Mucosa of descending colon (tissue), 3 donors: Measurements from ENCODE around the gene LHPP. TPM values are rescaled to one million over a fixed set of nuclear protein-coding genes. Genes with fewer than 3 reads are reported as not detected.

Experiments used
- ATAC-seq: fragments of 200-7000 bp; cut with Tn5 transposase; one replicate; pipeline ENCODE4 v1.9.1; 2020; ENCODE audit warnings: mild to moderate bottlenecking, moderate library complexity
- DNase-seq, 3 donors: peaks; one replicate each; pipeline ENCODE4 v3.0.0-alpha.2; 2020
- H3K36me3 ChIP-seq: fragments of 200-600 bp; one replicate; pipeline ENCODE4 v1.8.0; 2021; ENCODE audit warnings: low read depth, mild to moderate bottlenecking
- H3K4me1 ChIP-seq: fragments of 200-600 bp; one replicate; pipeline ENCODE4 v1.8.0; 2021; ENCODE audit warnings: low read depth, mild to moderate bottlenecking
- H3K4me3 ChIP-seq: fragments of 200-600 bp; one replicate; pipeline ENCODE4 v1.8.0; 2021; ENCODE audit warnings: mild to moderate bottlenecking
- H3K9me3 ChIP-seq: fragments of 200-600 bp; one replicate; pipeline ENCODE4 v1.8.0; 2021; ENCODE audit warnings: mild to moderate bottlenecking
- CTCF ChIP-seq: fragments of 200-600 bp; IDR thresholded peaks from one replicate; pipeline ENCODE4 v1.8.0; 2022; ENCODE audit warnings: antibody characterized with exemption, mild to moderate bottlenecking
- intact Hi-C, 2 donors: fragments of 100-400 bp; cut with DNase I in 1 of 2; cut with micrococcal nuclease in 1 of 2; formaldehyde crosslinking; loops; one replicate each; pipeline versions ENCODE4 v1.11.0 to v1.11.1; 2022; cut with DNase I, micrococcal nuclease
- total RNA-seq, 3 donors: library from RNA; stranded (reverse); fragmentation: NEBNext Ultra II Directional in 2 of 3; extraction: Animal tissue kit (Norgen Biotek cat#: 25700) in 2 of 3; gene quantifications; one replicate each; pipeline versions ENCODE4 v1.2.1 to v1.2.4, GENCODE V29; 2021 to 2023
- donor health status: DM: no; HTN: no; CAD: no; lungs with moderate emphysema.
- donor health status: DM: no; HTN: no; CAD: no.
- donor health status: DM: no; HTN: yes; CAD: no.

Gene LHPP
- total RNA-seq, 3 donors from 2014 or later, result 19.7 to 46.7 (median 26.5) TPM

- no peak for TF ChIP-seq CTCF
- DNase-seq, result no peak
- intact Hi-C loops, result loop anchor here (5.0 kb wide), 3 partner anchors 208 to 293 kb away; partner anchors contain the start of gene FAM53B (in 1 of the 2)
- Histone ChIP-seq H3K9me3 (no peaks in the 10 kb centered on the region), H3K4me1 (peaks cover 5% of the 10 kb centered on the region), H3K36me3 (no peaks in the 10 kb centered on the region), H3K4me3 (no peak overlapping the region)
- peak; percentile 9 for ATAC-seq
These were observed 72.7 kb downstream of the LHPP start for GRCh38 chr10:124534231-124534798.

GRCh38 chr10:124534826-124535601, 73.4 kb downstream of the LHPP start:
- H3K9me3 ChIP-seq, result no peaks in the 10 kb centered on the region
- no peaks in the 10 kb centered on the region for H3K36me3 ChIP-seq
- intact Hi-C loops, result loop anchor here (5.0 kb wide), 3 partner anchors 207 to 292 kb away; partner anchors contain the start of gene FAM53B (in 1 of the 2)
- H3K4me1 ChIP-seq, result peaks cover 3% of the 10 kb centered on the region
- no peak for TF ChIP-seq CTCF
- DNase-seq (no peak), ATAC-seq (no peak)
- no peak overlapping the region for H3K4me3 ChIP-seq

- Histone ChIP-seq H3K36me3 (no peaks in the 10 kb centered on the region), H3K9me3 (no peaks in the 10 kb centered on the region), H3K4me1 (no peaks in the 10 kb centered on the region), H3K4me3 (no peak overlapping the region)
- intact Hi-C loops, result no loop called here
- no peak for TF ChIP-seq CTCF
- ATAC-seq, result no peak
- no peak for DNase-seq
These were observed 74.3 kb downstream of the LHPP start for GRCh38 chr10:124535731-124536495.

GRCh38 chr10:124536496-124537050, 75.0 kb downstream of the LHPP start:
- Histone ChIP-seq H3K4me1 (no peaks in the 10 kb centered on the region), H3K9me3 (no peaks in the 10 kb centered on the region), H3K4me3 (no peak overlapping the region), H3K36me3 (no peaks in the 10 kb centered on the region)
- intact Hi-C loops, result no loop called here
- TF ChIP-seq CTCF, result no peak
- no peak for ATAC-seq
- no peak for DNase-seq

- H3K4me1 ChIP-seq, result no peaks in the 10 kb centered on the region
- no peak for TF ChIP-seq CTCF
- H3K9me3 ChIP-seq, result no peaks in the 10 kb centered on the region
- ATAC-seq (no peak), DNase-seq (no peak)
- H3K36me3 ChIP-seq, result no peaks in the 10 kb centered on the region
- H3K4me3 ChIP-seq, result no peak overlapping the region
- intact Hi-C loops, result no loop called here
These were observed 75.6 kb downstream of the LHPP start for GRCh38 chr10:124537166-124537725.
